GM19397 (cell line): ENCODE data around the gene LLGL2.
A peak's percentile ranks its signal among the peaks of the same experiment; 100 is the strongest.
"Not testable (repeated sequence)": the region's sequence is repeated elsewhere in the genome, so short reads cannot be mapped to it uniquely, and the experiment has no call there.

Experiments
- ATAC-seq: cut with Tn5 transposase; IDR thresholded peaks from one replicate; pipeline ENCODE4 v1.9.1; 2021; ENCODE audit warnings: mild to moderate bottlenecking, moderate library complexity; ENCODE audit not compliant: unreplicated experiment

The LLGL2 gene

DNA sequence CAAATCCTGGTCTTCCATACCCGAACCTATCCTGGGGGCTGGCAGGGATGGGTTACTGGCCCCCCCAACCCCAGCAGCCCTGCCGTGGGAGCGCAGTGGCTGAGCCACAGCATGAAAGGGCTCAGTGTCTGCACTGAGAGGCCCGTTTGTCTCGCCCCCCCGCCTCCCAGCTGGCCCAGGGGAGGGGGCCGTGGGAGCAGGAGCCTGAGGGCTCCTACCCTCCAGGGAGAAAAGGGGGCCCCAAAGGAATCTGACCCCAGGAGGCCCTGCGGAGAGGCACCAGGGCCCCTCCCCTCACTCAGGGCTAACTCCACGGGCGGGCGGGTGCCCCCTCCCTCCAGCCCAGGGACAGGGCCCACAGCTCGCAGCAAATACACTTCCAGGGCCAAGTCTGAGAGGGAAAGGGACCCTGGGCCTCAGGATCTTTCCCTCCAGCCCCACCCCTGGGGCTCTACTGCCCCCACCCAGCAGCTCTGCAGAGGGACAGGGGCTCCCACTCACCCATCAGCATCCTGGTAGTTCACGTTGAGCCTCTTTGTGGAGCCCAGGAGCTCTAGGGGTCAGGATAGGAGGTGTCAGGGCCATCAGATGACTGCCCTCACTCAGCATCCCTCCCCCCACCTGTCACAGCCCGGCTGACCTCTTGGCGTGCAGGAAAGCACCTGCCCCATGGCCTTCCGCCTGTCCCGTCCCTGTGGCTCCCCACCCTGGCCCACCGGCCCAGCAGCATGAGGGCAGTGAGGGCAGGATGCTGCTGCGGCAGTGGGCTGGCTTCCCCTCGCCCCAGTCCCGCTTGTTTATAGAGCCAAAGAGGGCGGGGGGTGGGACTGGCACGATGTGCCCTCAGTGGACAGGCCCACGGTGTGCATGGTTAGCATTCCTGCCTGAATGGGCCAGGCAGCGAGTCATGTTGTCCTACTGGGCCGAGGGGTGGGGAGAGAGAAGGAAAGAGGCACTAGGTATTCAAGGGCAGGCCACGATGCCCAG, 17.5 kb upstream of the LLGL2 start:
- ATAC-seq, result no peak

DNA sequence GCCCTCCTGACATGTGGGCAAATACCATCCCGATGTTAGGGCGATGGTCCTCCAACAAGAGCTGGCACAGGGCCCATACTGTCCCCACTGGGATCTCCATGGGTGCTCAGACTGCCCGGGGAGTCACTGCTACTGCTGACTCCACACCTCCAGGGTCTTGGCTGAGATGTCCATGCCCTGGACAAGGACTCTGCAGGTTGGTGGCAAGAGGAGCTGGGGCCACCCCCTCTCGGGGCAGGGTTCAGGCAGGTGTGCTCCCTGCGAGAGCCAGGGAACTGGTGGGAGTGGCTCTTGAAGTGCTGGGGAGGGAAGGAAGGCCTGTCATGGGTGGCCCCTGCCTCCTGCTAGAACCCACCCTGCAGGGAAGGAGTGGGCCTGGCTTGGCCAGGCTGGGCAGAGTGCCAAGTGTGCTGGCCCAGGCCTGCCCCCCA, 16.6 kb upstream of the LLGL2 start:
- no peak for ATAC-seq

DNA sequence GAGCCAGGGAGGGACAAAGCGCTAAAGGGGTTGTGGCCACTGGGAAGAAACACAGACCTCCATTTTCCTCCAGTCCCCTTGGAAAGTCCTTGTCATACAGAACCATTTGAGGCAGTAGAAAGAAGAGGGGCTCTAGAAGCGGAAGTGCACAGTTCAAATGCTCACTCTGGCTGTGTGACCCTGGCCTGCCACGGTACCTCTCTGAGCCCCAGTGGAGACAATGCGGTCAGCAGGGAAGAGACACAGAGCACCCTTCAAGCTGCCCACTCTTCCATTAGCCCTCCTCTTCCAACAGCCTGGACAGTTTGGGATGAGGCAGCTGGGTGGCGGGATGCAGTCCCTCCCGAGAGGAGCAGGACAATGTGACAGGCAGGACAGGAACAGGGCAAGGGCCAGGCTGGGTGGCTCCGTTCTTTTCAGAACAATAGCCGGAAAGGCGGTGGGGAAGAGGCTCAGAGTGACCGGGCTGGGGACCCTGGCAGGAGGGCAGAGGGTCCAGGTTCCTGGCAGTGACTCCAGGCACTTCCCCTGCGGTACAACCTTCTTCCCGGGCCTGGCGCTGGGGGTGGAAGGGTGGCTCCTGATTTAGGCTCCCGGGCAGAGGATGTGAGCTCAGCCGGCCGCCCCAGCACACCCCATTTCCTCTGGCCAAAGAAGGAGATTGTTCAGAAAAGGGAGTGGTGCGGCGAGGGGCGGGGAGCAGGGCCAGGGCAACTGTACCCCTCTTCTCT, 15.8 kb upstream of the LLGL2 start:
- no peak for ATAC-seq

DNA sequence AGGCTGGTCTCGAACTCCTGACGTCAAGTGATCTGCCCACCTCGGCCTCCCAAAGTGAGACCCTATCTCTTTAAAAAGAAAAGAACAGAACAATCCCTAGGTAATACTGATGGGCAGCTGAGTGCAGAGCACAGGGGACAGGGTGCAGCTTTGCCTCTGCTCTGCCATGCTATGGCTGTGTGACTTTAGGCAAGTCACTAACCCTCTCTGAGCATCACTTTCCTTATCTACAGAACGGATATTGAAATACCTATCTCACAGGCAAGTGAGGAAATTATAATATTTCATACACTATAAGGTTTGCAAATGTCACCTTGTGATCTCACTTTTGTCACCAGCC, 14.3 kb upstream of the LLGL2 start:
- ATAC-seq, result no peak

DNA sequence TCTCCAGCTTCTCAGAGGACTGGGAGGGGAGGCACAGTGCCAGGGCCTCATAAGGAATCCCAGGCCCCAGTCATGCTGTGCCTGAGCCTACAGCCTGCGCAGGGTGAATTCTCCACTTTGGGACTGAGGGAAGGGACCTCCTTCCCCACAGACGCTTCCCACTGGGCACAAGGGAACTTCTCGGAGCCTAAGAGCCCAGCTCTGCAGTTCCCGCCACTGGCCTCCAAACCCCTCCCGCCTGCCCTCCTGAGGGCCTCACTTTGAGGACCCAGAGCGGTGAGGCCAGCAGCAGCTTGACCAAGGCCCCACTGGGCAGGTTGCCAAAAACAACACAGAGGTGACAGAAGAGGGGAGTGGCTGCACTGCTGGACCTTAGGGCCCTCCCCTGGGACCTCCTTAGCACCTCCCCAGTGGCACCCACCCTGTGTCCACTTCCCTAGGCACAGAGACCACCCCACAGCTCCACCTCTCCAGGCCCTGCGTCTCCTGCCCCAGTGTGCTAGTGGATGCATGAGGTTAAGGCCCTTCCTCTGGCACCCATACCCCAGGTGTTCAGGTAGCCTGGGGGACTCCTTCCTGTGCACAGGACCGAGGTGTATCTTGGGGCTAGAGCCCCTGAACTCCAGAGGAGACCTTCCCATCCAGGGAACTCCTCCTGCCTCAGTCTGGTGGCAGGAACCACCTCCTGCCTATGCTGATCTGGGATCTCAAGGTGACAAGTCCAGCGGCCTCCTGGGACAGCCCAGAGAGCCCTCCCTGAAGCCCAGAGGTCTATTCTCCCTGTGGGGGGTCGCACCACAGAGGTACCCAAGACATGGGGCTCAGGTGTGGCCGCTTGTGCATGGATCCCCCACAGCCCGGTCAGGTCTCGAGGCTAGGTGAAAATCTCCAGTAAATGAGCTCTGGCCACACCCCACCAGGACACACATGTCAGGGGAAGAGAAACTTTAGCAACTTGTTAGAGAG, 13.6 kb upstream of the LLGL2 start:
- no peak for ATAC-seq

DNA sequence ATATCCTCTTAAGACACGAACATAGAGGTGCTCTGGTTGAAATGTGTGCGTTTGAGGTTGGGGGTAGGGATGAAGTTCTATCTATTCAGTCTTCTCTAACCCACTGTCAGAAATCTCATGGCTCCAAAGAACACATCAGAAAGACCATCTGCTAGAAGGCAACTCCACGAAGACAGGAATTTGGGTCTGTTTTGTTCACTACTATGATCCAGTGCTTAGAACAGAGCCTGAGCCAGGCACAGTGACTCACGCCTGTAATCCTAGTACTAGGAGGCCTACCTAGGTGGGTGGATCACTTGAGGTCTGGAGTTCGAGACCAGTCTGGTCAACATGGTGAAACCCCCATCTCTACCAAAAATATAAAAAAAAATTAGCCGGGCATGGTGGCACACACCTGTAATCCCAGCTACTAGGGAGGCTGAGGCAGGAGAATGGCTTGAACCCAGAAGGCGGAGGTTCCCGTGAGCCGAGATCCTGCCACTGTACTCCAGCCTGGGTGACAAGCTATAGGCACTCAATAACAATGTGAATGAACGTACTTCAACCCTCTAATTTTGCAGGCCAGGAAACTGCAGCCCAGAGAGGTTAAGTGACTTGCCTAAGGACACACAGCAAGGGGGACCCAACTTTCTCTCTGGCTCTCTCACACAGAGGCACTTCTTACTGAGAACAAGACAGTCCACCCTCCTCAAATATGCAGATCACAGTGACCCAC, 12.4 kb upstream of the LLGL2 start:
- ATAC-seq, result no peak

DNA sequence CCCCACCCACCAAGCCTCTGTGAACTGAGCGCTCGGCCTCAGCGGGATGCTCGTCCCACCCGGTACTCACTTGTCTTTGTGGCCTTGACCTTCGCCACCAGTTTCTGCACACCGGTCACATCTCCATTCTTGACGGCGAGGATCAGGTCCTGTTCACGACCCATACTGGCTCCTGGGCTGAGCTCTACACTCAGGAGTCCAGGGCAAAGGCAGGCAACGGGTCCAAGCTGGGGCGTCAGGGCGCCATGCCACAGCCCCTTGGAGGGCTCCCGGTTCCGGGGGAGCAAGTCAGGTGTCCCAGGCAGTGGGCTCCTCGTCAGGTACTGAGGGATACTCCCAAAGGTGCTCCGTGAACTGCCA, 11.9 kb upstream of the LLGL2 start:
- ATAC-seq, result no peak

DNA sequence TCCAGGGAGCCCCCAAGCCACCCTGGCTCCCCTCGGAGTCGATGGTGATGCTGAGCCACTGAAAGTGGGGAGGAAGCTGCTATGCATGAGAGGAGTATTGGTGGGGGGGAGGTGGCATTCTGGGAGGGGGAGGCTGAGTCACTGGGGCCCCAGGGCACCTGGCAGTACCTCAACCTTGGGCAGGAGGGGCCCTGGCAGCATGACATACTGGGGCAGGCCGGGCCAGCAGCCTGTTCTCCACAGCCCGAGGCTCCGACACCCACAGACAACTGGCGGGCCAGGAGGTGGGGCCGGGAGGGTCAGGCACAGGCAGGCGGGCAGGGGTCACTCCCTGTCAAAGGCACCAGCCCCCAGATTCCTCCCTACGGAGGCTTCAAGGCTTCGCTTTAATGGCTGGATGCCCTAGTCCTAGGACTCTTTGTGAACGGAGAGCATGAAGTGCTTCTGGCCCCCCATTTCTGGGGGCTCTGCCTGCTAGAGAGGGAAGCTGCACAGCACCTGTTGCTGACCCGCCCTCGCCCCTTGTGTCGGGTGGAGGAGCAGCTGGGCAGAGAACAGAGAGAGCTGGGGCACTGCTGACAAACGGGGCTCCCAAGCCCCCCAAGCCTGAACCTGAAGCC, 11.1 kb upstream of the LLGL2 start:
- ATAC-seq, result no peak

DNA sequence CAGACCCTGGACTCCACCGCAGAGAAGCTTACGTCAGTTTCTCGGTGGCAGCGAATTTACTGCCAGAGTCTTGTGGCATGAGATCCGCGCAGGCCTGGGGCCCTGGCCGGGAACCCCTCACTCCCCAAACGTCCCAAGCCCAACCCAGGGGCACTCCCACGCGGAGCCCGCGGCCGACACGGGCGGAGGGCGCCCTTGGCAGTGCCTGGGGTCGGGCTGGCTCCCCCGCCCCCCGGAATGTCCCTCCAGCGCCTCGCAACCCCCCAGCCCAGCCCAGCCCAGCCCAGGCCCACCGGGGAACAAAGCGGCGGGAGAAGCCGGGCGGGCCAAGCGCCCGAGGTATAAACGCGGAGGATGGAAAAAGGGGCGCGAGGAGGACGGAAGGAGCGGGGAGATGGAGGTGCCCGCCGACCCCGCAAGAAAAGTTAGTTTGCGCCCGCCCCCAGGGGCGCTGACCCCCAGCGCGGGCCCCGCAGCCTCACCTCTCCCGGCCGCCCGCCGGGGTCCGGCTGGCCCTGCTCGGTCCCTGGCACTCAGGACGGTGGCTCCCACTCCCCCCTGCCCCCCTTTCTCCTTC, 10.5 kb upstream of the LLGL2 start:
- ATAC-seq, result no peak

DNA sequence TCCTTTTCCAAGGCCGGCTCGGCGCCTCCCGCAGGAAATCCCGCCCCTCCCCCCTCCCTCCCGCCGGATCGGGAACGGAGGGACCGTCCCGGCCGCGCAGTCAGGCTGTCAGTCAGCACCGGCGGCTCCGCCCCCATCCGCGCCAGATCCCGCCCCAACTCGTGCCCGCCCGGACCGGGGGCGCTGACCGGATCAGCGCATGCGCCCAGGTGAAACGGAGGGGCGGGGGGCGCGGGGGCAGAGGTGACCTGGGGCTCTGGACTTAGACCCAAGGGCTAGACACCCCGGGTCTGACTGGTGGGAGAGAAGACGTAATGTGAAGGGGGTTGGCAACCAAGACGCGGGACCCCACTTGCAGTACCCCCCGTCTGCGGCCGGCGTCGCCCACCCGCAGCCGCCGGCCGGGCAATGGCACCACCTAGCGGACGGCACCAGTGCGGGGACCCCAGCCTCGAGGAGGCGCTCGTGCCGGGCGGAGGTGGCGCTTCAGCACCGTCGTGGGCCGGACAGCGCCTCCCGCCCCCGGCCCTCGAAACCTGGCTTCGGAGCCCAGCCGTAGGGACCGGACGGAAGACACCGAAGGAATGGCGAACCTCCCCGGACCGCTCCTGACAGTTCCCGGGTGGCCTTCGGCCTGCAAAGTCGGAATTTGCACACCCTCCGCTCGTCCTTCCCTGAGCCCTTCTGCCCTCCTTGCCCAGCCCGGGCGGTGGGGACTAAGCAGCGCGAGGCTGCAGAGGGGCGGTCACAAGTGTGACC, 9.8 kb upstream of the LLGL2 start, which contains the start of gene CASKIN2:
TSS of gene CASKIN2 (minus strand) at position 42 of the 759 bp plus-strand sequence. CDS start 1,733 bp downstream, outside the sequence.
- ATAC-seq, result peak; percentile 51

DNA sequence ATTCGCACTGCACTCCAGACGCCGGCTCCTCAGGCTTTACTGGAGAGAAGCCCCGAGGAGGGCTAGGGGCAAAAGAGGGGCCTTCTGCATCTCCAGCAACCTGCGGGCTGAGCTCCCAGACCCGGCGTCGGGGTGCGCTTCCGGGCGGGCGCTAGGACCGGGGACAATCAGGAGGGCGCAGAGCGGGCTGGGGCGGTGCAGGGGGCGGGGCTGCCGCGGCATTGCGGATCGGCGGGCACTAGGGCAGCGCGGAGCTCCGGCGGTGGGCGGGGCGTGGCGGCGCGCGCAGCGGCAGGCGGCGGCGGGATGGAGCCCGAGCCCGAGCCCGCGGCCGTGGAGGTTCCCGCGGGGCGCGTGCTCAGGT, 9.3 kb upstream of the LLGL2 start, which contains the start of gene TSEN54:
TSS of gene TSEN54 (plus strand) at position 274 of the 364 bp plus-strand sequence. CDS start at position 307, 33 bp downstream.
- ATAC-seq, result peak; percentile 67

DNA sequence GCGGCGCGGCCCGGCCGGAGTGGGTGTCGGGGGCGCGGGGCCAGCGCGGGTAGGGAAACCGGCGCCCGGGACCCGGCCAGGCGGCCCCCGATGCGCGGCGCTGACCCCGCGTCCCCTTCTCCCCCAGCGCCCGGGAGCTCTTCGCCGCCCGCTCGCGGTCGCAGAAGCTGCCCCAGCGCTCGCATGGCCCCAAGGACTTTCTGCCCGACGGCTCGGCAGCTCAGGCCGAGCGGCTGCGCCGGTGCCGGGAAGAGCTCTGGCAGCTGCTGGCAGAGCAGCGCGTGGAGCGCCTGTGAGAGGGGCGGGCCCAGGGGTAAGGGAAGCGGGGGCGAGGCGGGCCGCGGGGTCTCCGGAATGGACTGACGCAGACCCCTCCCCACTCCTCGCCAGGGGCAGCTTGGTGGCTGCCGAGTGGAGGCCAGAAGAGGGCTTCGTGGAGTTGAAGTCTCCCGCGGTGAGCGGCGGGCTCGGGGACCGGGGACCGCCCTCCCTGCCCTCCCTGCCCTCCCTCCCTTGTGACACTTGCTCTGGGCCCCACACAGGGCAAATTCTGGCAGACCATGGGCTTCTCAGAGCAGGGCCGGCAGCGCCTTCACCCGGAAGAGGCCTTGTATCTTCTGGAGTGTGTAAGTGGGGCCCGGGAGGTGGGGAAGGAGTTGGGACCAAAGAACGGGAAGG, 8.7 kb upstream of the LLGL2 start:
- peak; percentile 9 for ATAC-seq

DNA sequence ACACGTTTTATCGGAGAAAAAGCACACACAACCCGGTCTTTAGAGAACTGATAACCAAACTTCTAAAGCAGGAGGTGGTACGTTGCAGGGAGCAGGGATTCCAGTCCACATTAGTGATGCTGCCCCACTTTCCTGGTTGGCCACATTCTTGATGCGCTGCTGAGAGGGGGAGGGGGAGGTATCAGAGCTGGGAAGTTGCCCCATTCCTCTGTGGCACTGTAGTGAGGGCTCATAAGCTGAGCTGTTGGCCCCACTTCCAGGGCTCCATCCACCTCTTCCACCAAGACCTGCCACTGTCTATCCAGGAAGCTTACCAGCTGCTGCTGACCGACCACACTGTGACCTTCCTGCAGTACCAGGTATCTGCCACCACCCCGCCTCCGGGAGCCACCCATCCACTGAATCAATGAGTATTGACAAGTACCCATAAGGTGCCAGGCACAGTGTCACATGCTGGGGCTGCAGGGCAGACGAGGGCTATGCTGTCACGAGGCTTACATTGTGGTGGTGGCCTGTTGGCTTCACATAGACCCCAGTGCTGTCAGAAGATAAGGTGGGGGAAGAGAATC, 8.1 kb upstream of the LLGL2 start:
- ATAC-seq, result no peak

DNA sequence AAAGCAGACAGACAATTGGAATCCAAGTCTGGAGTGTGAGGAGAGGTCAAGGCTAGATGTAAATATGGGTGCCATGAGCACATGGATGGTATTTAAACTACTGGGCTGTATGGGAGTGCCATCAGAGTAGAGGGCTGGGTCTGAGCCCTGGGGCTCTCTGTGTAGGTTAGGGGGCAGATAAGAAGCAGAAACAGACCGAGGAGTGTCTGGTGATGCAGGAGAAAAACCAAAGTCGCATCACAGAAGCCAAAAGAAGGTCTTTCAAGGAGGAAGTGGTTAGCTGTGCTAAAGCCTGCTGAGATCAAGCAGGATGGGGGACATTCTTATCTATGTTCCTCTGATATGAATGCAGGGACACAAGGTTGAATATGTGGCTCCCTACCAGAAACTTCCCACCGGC, 7.3 kb upstream of the LLGL2 start:
- no peak for ATAC-seq

DNA sequence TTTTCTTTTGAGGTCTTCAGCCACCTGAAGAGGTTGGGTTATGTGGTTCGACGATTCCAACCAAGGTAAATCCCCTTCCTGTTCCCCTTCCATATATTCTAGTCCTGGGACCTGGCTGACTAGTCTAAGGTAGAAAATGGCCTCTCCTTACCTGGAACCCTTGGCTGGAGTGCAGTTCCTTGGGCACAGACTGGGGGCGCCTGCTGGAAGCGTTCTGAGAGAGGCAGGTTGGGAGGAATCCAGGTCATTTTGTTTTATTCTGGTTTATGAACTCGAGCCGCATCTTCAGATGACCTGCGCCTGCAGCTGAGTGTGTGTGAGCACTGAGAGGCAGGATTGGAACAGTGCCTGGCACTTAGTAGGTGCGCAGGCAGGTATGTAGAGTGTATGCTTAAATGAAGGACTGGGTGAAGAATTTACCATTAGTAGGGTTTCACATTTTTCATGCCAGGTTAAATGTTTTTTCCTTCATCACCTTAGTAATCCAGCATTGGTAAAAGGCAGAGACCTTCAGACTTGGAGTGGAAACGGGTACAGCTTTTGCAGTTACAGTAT, 6.4 kb upstream of the LLGL2 start:
- no peak for ATAC-seq

DNA sequence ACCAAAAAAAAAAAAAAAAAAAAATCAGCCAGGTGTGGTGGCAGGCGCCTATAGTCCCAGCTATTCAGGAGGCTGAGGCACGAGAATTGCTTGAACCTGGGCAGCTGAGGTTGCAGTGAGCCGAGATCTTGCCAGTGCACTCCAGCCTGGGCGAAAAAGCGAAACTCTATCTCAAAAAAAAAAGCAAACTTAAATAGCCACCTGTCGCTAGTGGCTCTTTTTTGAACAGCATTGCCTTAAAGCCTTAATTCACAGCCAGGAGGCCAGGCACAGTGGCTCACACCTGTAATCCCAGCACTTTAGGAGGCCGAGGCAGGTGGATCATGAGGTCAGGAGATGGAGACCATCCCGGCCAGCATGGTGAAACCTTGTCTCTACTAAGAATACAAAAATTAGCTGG, 5.1 kb upstream of the LLGL2 start:
- not testable (repeated sequence) for ATAC-seq

DNA sequence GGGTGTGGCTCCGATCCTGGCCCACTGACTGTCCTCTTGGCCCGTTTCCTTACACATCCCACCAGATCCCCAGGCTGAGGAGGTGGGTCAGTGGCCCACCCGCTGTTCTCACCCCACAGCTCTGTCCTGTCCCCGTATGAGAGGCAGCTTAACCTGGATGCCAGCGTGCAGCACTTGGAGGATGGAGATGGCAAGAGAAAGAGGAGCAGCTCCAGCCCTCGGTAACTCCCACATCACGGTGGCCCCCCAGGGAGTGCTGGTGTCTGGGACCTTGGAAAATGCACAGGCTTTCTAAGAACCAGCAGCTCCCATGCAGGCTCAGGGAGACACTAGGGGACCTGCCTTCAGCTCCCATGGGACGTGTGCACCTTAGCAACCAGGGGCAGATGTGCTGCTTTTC, 4.2 kb upstream of the LLGL2 start:
- no peak for ATAC-seq
